Esophagus muscularis mucosa (tissue), 4 donors: Measurements from ENCODE around the gene TEAD4. TPM values are rescaled to one million over a fixed set of nuclear protein-coding genes. Genes with fewer than 3 reads are reported as not detected.

Experiments used
- DNase-seq: peaks from one replicate; pipeline ENCODE4 v3.0.0-alpha.2; 2017; ENCODE audit errors: extremely low spot score
- H3K27ac ChIP-seq, 4 donors: fragments of 200-600 bp; sonication (generic); replicated peaks in 1 of 4; 1 replicate in 3 of 4; 2 replicates in 1 of 4; pipeline ENCODE4 v1.5.1; 2016 to 2019; ENCODE audit warnings: mild to moderate bottlenecking in 1 of 4
- H3K27me3 ChIP-seq, 4 donors: fragments of 200-600 bp; sonication (generic); one replicate each; pipeline versions ENCODE4 v1.5.1 to v1.6.0; 2016 to 2019
- H3K36me3 ChIP-seq, 4 donors: fragments of 200-600 bp; sonication (generic); one replicate each; pipeline ENCODE4 v1.5.1; 2016 to 2019
- H3K4me1 ChIP-seq, 4 donors: fragments of 200-600 bp; sonication (generic); one replicate each; pipeline ENCODE4 v1.5.1; 2016 to 2019
- H3K4me3 ChIP-seq, 4 donors: fragments of 200-600 bp; sonication (generic); 1 replicate in 2 of 4; 2 replicates in 2 of 4; pipeline ENCODE4 v1.5.1; 2016 to 2019; ENCODE audit warnings: mild to moderate bottlenecking in 4 of 4, moderate library complexity in 1 of 4
- H3K9me3 ChIP-seq, 4 donors: fragments of 200-600 bp; sonication (generic); 1 replicate in 3 of 4; 2 replicates in 1 of 4; pipeline ENCODE4 v1.5.1; 2016 to 2019
- CTCF ChIP-seq, 3 experiments: fragments of 200-600 bp in 2 of 3; fragments of 450-650 bp in 1 of 3; sonication (generic) in 2 of 3; IDR thresholded peaks; one replicate each; pipeline ENCODE4 v1.5.1; 2017 to 2019; ENCODE audit warnings: antibody characterized with exemption in 3 of 3, mild to moderate bottlenecking in 2 of 3, moderate library complexity in 1 of 3
- EP300 ChIP-seq: sonication (generic); formaldehyde crosslinking; IDR thresholded peaks from one replicate; pipeline ENCODE4 v1.6.1; 2017; ENCODE audit warnings: antibody characterized with exemption
- POLR2A ChIP-seq: fragments of 450-650 bp; IDR thresholded peaks from one replicate; pipeline ENCODE4 v1.6.1; 2017; ENCODE audit warnings: antibody characterized with exemption, moderate library complexity, mild to moderate bottlenecking, low read depth
- POLR2AphosphoS5 ChIP-seq, 2 donors: sonication (generic); formaldehyde crosslinking; IDR thresholded peaks; one replicate each; pipeline ENCODE4 v1.6.1; 2017; ENCODE audit warnings: antibody characterized with exemption in 2 of 2
- WGBS: methylation state at CpG from one replicate; pipeline ENCODE4 v1.1.5; 2018; 5-methylcytosine and 5-hydroxymethylcytosine counted together
- intact Hi-C: fragments of 100-400 bp; cut with DNase I; formaldehyde crosslinking; loops from one replicate; pipeline ENCODE4 v1.15.1; 2023
- total RNA-seq, 4 donors: library from RNA; depleted of rRNA; stranded (reverse); fragments of >200 nt; gene quantifications; one replicate each; pipeline versions ENCODE4 v1.1.0 to v1.2.1, GENCODE V29; 2016

Gene TEAD4
- total RNA-seq, 4 donors from 2014 or later = 7.5 to 42.7 (median 28.0) TPM

GRCh38 chr12:3040663-3041544, 81.7 kb downstream of the TEAD4 start:
- H3K9me3 ChIP-seq = no peaks in the 10 kb centered on the region
- WGBS = 87% methylated on average over 16 of the region's 29 CpGs

DNA sequence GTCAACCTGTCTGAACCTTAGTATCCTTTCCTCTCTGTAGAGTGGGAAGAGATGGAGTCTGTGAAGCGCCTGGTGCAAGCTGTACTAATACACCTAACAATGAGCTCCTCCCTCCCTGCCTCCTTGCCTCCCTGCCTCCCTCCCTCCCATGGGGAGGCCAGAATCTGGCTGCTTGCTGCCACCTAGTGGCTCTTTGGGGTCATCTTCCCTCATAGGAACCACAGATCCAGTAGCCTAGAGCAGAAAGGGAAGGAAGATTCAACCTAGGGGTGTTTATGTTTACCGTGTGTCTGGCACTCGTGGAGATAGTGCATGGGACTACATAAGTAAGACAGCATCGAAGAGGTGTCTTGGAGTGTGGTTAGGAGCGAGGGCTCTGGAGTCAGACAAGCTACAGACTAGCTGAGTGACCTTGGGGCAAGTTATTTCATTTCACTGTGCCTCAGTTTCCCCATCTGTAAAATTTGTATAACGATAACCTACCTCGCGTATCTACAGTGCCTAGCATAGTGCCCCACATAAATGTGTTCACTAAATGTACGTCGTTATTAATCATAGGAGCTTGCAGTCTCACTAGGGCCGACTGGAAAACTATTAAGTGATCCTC, 82.5 kb downstream of the TEAD4 start:
- Histone ChIP-seq H3K27me3 (peaks cover 0 to 4% (median 0%) of the 10 kb centered on the region in 4 donors), H3K36me3 (peaks cover 13 to 46% (median 35%) of the 10 kb centered on the region in 4 donors), H3K4me3 (no peak overlapping the region), H3K27ac (no peak overlapping the region), H3K9me3 (no peaks in the 10 kb centered on the region), H3K4me1 (peaks cover 0 to 6% (median 4%) of the 10 kb centered on the region in 4 donors)
- intact Hi-C loops = loop anchor here (5.0 kb wide), 1 partner anchor 189 kb away; no protein-coding TSS in a partner anchor
- DNase-seq = no peak
- TF ChIP-seq CTCF (IDR thresholded peaks at IDR 0.05) (peak; percentile 51 to 67 (median 63)), POLR2A (no peak), POLR2AphosphoS5 (IDR thresholded peaks at IDR 0.05) (no peak)
- WGBS = 76% methylated on average over 11 of the region's 11 CpGs

More at GRCh38 chr12:3040663-3041544, 81.7 kb downstream of the TEAD4 start:
- Histone ChIP-seq H3K4me3 (no peak overlapping the region), H3K27ac (no peak overlapping the region), H3K36me3 (peaks cover 13 to 46% (median 35%) of the 10 kb centered on the region in 4 donors), H3K4me1 (peaks cover 1 to 7% (median 6%) of the 10 kb centered on the region in 4 donors), H3K27me3 (peaks cover 0 to 4% (median 0%) of the 10 kb centered on the region in 4 donors)
- DNase-seq = no peak
- intact Hi-C loops = loop anchor here (5.0 kb wide), 1 partner anchor 189 kb away; no protein-coding TSS in a partner anchor
- TF ChIP-seq EP300 (no peak), CTCF (IDR thresholded peaks at IDR 0.05) (no peak), POLR2A (no peak), POLR2AphosphoS5 (IDR thresholded peaks at IDR 0.05) (no peak)

GRCh38 chr12:3042394-3042793, 83.2 kb downstream of the TEAD4 start:
- no peak overlapping the region for H3K27ac ChIP-seq
- DNase-seq = no peak
- H3K9me3 ChIP-seq = no peaks in the 10 kb centered on the region
- no peak overlapping the region for H3K4me3 ChIP-seq
- H3K4me1 ChIP-seq = peaks cover 0 to 6% (median 4%) of the 10 kb centered on the region in 4 donors
- H3K27me3 ChIP-seq = peaks cover 0 to 4% (median 0%) of the 10 kb centered on the region in 4 donors
- WGBS = 82% methylated on average over 8 of the region's 8 CpGs
- no peak for TF ChIP-seq POLR2AphosphoS5 (IDR thresholded peaks at IDR 0.05)
- TF ChIP-seq POLR2A = no peak
- no peak for TF ChIP-seq EP300
- TF ChIP-seq CTCF (IDR thresholded peaks at IDR 0.05) = no peak
- intact Hi-C loops = loop anchor here (5.0 kb wide), 1 partner anchor 190 kb away; no protein-coding TSS in a partner anchor
- peaks cover 13 to 40% (median 35%) of the 10 kb centered on the region in 4 donors for H3K36me3 ChIP-seq

GRCh38 chr12:3042826-3043225, 83.6 kb downstream of the TEAD4 start:
- Histone ChIP-seq H3K36me3 (peaks cover 10 to 35% (median 31%) of the 10 kb centered on the region in 4 donors), H3K4me3 (no peak overlapping the region), H3K27ac (no peak overlapping the region), H3K9me3 (no peaks in the 10 kb centered on the region), H3K27me3 (peaks cover 0 to 4% (median 0%) of the 10 kb centered on the region in 4 donors), H3K4me1 (peaks cover 0 to 6% (median 4%) of the 10 kb centered on the region in 4 donors)
- DNase-seq = no peak
- 90% methylated on average over 3 of the region's 4 CpGs for WGBS
- TF ChIP-seq CTCF (IDR thresholded peaks at IDR 0.05) = no peak
- no peak for TF ChIP-seq EP300
- no peak for TF ChIP-seq POLR2A
- no peak for TF ChIP-seq POLR2AphosphoS5 (IDR thresholded peaks at IDR 0.05)
- intact Hi-C loops = loop anchor here (5.0 kb wide), 1 partner anchor 191 kb away; no protein-coding TSS in a partner anchor
